DMS53 treated with DMSO at 0.1 percent for 48 hours (cell line): ENCODE results near the gene PRTFDC1.
"Not testable (repeated sequence)": the region's sequence is repeated elsewhere in the genome, so short reads cannot be mapped to it uniquely, and the experiment has no call there.

ENCODE experiments used
- DNase-seq: peaks from one replicate; lab custom pipeline; 2025; ENCODE audit not compliant: unreplicated experiment; lab: John Stamatoyannopoulos, UW

Gene PRTFDC1

DNA sequence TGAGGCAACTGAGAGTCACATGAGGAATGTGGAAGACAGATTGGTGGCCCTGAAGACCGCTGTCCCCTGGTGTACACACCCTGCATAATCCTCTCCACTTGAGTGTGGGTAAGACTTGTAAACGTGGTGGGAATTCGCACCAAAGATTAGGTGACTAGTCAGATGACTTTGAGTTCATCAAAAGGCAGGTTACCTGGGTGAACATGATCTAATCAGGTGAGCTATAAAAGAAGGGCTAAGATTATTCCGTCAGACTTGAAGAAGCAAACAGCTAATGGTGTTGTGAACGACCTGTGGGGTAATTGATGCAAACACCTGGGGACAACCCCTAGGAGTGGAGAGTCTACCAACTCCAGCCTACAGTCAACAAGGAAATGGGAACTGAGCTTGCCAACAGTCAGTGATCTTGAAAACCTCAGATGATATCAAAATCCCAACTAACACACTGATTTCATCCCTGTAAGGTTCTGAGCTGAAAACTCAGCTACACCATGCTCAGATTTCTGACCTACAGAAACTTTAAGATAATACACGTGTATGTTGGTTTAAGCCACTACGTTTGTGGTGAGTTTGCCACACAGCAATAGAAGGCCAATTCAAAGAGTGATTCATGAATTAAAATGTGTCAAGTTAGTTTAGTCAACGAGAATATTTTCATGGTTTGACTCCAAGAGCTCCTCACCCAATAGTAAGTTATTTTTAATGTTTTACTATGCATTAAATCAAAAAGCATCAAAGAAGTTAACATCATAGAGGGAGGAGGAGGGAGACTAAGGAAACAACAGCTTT lies 16.7 kb downstream of the PRTFDC1 start:
- DNase-seq = no peak

DNA sequence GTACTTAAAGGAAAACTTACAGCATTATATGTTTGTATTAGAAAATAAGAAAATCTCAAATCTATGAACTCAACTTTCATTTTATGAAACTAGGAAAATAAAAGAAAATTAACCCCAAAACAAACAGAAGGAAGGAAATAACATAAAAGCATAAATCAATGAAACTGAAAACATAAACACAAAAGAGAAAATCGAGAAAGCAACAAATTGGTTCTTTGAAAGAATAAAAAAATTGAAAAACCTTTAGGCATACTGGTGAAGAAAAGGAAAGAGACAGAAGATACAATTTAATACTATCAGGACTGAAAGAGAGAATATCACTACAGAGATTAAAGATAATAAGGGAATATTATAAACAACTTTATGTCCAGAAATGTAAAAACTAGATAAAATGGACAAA lies 21.2 kb downstream of the PRTFDC1 start:
- DNase-seq = no peak

DNA sequence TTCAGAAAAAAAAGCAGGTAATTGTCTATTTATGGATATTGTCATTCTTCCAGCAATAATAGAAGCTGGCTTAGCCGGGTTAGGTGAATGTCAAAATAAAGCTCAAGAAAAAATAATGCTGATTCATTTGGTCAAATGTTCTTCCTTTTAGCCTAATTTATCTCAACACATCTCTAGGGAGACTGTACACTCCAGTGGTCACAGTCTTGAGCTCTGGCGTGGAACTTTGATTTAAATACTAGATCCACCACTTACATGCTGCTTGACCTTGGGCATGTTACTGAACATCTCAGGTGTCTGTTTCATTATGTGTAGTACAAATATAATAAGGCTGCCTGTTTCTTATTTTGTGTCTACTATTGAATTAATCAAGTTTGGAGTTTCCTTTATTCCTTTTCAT lies 22.0 kb downstream of the PRTFDC1 start:
- no peak for DNase-seq

DNA sequence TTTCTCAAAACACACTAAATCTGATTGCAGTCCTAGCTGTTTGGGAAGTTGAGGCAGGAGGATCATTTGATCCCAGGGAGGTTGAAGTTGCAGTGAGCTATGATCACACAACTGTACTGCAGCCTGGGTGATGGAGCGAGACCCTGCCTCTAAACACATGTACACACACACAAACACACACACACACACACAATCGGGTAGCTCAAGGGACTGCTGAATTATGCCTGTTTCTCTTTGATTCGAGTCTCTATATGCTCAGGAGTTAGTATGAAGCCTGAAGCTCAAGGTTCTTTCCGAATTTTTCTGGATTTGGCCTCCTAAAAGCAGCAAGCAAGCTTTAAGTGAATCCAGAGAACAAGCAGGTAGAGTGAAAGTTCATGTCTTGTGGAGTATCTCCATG lies 22.5 kb downstream of the PRTFDC1 start:
- no peak for DNase-seq

DNA sequence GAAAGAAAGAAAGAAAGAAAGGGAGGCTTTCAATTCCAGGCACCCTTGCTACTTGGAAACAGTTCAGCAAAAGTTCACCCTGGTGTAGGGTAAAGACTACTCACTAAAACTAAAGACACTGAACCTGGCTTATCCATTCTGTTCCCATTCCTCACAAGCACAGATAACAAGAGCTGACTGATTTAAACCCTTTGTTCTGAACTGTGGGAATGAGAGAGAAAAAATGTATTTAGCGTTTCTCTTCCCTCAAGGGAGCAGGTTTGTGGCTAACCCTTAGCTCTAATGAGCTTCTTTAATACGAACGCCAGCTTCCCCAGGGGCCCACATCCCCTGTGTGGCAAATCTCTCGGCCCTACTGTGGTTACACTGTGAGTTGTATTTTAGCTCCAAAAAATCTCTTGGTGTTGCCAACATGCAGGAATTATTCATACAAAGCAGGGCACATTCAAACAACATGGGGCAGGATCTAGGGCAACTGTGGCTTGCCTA lies 23.3 kb downstream of the PRTFDC1 start:
- DNase-seq = no peak

DNA sequence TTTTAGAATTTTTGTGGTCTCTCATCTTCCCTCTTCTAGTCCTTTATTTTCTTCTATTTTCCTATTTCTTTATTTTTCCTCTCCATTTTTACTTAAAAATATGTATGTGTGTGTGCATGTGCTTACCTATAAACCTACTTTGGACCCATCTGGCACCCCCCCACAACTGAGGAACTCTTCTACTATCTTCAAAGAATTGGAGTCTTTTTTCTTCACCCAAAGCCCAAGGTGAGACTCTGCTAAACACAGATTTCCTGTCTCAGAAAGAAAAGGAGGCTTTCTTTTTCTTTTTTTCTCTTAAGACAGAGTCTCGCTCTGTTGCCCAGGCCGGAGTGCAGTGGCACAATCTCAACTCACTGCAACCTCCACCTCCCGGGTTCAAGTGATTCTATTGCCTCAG lies 24.2 kb downstream of the PRTFDC1 start:
- DNase-seq = no peak

DNA sequence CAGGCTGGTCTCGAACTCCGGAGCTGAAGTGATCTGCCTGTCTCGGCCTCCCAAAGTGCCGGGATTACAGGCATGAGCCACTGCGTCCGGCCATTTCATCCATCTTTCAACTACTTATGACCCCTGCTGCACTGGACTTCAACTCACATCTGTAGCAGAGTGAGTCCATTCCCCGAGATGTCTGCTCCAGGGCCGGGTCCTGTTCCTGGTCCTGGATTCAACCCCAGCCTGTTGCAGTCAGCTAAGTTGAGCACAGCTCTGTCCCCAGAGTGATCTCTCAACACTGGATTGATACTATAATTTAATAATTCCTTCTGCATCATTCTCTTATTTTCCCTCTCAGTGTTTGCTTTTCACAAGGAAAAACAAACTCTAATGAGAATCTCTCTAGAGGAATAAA lies 25.8 kb downstream of the PRTFDC1 start:
- DNase-seq = no peak

DNA sequence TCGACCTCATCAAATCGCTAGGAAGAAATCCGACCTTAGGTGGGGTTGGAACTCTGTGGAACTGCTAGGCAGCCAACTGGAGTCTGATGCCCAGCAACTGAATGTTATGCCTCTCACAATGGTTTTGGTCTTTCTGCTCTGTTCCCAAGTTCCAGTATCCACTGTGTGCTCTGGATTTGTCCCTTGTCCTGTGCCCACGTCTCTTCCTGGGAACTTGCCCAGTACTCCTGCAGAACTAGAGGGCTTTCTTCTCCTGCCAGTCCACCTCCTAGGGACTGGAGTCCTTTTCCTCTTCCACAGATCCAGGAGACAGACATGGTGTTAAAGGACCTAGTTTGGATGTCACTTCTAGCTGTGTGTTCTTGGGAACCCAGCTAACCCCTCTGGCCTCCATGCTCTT lies 26.6 kb downstream of the PRTFDC1 start:
- DNase-seq = no peak

DNA sequence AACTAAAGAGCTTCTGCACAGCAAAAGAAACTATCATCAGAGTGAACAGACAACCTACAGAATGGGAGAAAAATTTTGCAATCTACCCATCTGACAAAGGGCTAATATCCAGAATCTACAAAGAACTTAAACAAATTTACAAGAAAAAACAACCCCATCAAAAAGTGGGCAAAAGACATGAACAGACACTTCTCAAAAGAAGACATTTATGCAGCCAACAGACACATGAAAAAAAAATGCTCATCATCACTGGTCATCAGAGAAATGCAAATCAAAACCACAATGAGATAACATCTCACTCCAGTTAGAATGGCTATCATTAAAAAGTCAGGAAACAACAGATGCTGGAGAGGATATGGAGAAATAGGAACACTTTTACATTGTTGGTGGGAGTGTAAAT lies 27.9 kb downstream of the PRTFDC1 start:
- not testable (repeated sequence) for DNase-seq

DNA sequence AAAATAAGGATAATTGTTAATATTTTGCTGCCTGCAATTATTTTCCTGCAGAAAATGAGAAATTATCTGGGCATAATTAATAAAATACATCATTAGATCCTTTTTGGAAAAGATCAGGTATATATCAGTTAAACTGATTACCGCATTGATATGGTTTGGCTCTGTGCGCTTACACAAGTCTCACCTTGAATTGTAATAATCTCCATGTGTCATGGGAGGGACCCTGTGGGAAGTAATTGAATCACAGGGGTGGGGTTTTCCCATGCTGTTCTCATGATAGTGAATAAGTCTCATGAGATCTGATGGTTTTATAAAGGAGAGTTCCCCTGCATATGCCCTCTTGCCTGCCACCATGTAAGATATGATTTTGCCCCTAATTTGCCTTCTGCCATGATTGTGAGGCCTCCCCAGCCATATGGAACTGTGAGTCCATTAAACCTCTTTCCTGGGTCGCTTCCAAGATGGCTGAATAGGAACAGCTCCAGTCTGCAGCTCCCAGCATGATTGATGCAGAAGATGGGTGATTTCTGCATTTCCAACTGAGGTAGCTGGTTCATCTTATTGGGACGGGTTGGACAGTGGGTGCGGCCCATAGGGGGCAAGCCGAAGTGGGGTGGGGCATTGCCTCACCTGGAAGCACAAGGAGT lies 30.1 kb downstream of the PRTFDC1 start:
- DNase-seq = not testable (repeated sequence)

DNA sequence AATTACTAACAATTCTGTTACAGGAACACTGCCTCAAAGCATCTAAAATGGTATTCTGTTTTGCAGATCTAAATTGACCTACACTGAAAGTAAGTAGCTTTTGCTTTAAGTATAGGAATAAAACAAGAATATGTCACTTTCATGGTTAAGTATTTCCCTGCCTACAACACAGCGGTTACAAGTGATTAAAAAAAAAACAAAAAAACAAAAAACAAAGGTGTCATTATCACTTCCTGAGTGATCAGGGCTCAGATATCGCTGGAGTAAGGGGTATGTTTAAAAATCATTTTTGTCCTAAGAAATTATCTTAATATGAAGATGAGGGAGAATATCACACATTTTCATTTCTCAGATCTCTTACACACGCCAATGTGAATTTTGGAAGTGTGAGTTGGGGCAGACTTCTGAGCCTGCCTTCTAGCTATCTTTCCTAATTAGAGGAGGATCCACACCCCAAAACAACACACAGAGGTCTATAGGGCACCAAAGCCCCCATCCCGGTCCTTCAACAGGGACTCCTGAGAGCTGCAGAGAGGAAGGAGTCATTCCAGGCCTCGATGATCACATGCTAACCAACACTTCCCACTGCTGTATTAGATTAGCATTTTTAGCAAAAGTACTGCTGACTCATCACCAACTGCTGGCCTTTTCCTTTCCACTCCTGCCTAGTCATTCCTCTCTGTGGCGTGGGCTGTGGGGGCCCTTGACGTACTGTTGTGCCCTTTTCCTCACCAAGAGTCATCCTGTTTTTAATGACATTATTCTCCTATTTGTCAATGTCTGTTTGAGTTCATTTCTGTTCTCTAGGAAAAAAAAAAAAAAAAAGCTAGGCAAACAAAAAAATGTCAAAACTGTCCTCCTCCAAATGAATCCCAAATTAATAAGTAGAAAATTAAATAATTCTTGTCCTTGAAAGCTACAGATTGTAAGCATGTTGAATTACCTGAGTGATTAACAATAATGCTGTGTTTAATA lies 31.2 kb downstream of the PRTFDC1 start:
- no peak for DNase-seq

DNA sequence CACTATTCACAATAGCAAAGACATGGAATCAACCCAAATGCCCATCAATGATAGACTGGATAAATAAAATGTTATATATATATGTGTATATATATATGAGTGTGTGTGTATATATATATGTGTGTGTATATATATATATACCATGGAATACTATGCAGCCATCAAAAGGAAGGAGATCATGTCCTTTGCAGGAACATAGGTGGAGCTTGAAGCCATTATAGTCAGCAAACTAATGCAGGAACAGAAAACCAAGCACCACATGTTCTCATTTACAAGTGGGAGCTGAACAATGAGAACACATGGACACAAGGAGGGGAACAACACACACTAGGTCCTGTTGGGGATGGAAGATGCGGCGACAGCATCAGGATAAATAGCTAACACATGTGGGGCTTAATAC lies 32.2 kb downstream of the PRTFDC1 start:
- not testable (repeated sequence) for DNase-seq

DNA sequence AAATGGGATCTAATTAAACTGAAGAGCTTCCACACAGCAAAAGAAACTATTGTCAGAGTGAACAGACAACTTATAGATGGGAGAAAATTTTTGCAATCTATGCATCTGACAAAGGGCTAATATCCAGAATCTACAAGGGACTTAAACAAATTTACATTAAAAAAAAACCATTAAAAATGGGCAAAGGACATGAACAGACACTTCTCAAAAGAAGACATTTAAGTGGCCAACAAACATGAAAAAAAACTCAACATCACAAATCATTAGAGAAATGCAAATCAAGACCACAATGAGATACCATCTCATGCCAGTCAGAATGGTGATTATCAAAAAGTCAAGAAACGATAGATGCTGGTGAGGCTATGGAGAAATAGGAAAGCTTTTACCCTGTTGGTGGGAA lies 32.8 kb downstream of the PRTFDC1 start:
- not testable (repeated sequence) for DNase-seq

DNA sequence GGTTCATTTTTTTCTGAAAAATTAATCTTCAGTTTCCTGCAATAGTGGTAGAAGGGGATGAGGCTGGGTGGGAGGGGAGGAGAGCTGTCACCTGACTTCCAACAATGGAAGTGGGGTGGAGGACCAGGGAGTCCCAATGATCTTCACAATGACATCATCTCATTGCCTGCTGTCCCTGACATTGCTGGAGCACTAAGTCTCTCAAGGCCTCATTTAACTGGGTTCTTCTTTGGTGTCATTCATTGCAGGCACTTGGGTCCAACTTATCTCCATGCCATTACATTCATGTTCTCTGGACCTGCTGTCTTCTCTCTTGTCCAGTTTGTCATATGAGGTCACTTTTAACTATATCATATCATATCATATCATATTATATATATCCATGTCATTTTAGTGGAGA lies 34.4 kb downstream of the PRTFDC1 start:
- no peak for DNase-seq

DNA sequence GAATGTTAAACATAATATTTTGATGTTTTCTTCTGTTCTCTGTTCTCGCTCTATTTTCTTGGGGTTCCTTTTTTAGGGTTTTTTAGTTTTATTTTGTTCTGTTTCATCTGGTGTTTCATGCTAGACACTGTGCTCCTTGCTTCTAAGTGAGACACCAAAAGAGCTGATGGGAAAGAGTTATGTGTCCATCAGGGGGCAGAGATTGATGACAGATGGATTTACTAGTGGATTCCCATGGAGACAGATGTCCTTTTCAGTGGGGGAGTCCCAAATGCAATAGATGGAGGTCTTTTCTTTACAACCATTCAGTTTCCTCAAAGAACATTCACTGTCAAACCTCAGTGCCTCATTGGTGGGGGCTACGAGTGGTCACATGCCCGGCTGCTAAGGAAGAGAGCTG lies 34.9 kb downstream of the PRTFDC1 start:
- DNase-seq = no peak

DNA sequence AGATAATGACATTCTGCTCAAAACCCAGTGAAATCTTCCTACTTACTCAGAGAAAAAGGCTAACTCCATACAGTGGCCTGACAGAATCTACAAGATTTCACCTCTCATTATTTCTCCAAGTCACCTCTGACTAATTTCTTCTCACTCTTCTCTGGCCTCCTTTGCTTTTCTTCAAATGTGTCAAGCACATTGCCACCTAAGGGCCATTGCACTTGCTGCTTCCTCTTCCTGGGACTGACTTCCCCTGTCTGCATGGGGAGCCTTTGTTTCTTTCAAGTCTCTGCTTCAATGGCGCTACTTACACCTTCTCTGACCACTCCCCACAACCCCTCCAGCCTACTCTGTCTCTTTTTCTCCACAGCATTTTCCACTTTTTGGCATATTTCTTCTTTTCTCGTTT lies 36.0 kb downstream of the PRTFDC1 start:
- no peak for DNase-seq

DNA sequence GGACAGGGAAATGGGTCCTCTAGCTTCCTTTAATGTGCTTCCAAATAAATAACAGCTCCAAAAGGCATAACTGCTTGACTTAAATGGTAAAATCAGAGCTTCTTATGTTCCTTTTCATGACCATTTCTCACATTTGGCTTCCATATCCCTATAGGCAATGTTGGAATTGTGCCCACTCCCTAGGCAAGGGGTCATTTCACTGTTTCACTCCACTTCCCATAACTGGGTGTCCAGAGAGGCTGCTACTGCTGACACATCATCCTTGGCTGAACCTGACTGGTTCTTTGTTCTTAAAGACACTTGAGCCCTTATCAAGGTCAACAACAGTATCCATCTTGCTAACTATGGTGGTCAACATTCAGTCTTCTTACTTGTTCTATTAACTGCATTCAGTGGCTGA lies 37.1 kb downstream of the PRTFDC1 start:
- no peak for DNase-seq

DNA sequence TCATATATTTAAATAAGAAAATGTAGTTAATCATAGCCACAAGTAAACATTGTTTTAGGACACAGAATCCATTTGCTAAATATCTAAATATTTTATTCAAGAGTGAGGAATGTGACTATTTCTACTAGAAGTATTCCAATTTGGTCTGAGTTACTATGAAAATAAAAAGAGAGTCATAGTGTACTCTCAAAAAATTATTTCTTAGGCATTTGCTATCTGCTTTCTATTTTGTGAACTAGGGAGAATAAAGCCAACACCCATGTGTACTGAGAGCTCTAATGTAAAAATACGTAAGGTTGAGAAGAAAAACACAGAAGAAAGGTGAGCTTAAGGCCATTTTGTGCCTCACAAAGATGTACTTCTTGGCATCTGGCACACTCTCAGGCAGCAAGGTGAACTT lies 38.3 kb downstream of the PRTFDC1 start:
- DNase-seq = no peak

DNA sequence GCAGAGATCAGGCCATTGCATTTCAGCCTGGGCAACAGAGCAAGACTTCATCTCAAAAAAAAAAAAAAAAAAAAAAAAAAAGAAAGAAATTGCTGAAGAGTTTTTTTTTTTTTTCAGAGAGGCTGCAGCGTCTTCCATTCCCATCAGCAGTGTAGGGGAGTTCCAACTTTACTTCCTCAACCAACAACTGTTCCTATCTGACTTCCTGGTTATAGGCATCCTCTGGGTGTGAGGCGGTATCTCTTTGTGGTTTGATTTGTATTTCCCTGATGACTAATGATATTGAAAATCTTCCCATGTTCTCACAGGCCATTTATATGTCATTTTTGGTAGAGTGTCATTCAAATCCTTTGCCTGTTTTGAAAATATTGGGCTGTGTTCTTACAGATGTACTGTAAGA lies 40.2 kb downstream of the PRTFDC1 start:
- no peak for DNase-seq

DNA sequence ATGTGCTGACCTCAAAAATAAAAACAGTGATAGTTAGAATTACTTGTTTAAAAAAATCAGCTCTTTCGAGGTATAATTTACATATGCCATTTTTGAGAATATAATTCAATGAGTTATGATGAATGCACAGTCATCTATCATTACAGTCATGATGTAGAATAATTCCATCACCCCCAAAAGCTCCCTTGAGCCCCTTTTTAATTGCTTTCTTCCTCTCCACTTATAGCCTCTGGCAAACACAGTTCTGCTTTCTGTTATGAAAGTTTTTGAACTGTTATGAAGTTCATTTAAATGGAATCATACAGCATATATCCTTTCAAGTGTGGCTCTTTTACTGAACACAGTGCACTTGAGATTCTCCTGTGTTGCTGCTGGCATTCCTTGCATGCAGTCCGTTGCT lies 41.4 kb downstream of the PRTFDC1 start:
- no peak for DNase-seq

DNA sequence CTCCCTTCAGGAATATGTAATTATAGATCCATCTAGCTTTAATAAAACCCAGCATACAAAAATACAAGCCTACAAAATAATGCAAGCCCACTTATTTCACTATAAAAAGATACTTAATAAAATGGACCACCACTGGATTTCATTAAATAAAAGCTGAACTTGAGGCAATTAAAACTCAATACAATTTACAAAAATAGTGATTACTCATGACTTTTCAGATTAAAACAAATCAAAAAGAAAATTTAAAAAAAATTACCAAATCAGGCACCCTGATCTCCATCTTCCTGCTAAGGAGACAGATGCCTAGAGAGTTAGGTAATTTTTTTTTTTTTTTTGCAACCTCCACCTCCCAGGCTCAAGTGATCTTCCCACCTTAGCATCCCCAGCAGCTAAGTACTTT lies 41.8 kb downstream of the PRTFDC1 start:
- DNase-seq = no peak
